IMR-90 (cell line): ENCODE data around the gene TRNT1.

Experiments
- POLR2A ChIP-seq: IDR thresholded peaks from 2 replicates; pipeline ENCODE4 v1.6.1; 2012; ENCODE audit warnings: mild to moderate bottlenecking, low read depth, low read length
- RFX5 ChIP-seq: IDR thresholded peaks from 2 replicates; pipeline ENCODE4 v1.8.0; 2012; ENCODE audit warnings: low read depth, mild to moderate bottlenecking, low read length, moderate library complexity

GRCh38 chr3:3129579-3129978 lies 2.8 kb downstream of the TRNT1 start:
- no peak for TF ChIP-seq POLR2A
- TF ChIP-seq RFX5, result no peak
